ENCODE results near the gene CDC123.

DNA sequence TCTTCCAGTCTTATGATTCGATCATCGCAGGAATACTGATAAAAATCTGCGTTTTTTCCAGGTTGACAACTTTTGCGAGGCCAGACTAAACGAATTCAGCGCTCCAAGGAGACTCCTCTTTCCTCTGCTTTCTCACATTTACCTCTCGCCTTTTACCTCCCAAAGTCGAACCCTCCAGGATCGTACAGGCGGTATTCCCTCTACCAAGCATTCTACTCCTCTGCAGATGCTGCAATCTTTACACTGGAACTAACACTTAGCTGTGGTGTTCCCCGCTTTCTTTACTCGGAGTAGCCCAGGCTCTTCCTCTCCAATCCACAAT lies 746 bp upstream of the CDC123 start:
- no peak for TF ChIP-seq GATA2 (IDR thresholded peaks at IDR 0.05; ENCODE audit: low read depth, low read length)
- TF ChIP-seq GATA3 (IDR thresholded peaks at IDR 0.05; ENCODE audit: low read depth, low read length), result no peak
